Measurements from ENCODE around the gene ITFG2.

The ITFG2 gene

GRCh38 chr12:2794736-2795289, 17.7 kb upstream of the ITFG2 start, which contains the start of gene FKBP4:
Gene FKBP4 (plus strand): TSS chr12:2794970. CDS start chr12:2795140, 170 bp downstream.
- peak; percentile 75 to 85 for DNase-seq (ENCODE audit: extremely low read depth in 1 of 2, low read depth in 1 of 2)

DNA sequence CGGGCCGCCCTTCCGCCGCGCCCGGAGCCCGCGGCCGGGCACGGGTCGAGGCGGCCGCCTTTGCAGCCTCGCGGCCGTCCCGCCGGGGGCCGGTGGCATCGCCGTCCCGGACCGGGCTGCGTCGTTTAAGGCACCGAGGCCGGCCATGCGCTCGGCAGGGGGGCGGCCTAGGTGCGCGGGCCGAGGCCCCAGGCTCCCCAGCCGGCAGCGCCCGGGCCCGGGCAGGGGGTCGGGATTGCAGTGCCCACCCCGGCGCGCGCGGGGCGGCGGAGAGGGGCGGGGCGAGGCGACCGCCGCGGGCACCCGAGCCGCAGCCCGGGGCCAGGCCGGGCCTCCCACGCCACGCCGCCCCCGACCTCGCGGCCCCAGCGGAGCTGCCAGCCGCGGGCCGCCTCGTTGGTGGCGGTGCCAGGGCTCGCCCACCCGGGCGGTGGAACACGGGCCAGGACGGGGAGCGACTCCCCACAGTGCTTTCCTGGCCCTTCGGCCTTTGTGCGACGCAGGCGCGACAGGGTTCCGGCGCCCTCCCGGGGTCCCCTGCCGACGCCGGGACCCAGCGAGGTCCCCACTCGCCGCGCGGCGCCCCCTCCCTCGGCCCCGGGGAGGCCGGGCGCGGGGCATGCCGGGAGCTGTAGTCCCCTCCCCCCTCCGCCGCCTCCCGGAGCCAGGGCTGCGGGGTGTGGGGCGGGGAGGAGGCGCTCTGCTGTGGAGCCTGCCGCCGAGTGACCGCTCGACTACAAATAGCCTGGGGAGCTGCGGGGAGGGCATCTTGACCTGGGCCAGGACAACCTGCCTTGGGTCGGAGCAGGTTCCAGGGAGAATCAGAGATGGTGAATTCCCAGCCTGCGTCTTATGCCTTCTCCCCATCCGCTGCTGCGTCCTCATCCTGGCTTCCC, 16.9 kb upstream of the ITFG2 start:
- DNase-seq (ENCODE audit: extremely low read depth in 1 of 2, low read depth in 1 of 2), result peak; percentile 43 to 50

DNA sequence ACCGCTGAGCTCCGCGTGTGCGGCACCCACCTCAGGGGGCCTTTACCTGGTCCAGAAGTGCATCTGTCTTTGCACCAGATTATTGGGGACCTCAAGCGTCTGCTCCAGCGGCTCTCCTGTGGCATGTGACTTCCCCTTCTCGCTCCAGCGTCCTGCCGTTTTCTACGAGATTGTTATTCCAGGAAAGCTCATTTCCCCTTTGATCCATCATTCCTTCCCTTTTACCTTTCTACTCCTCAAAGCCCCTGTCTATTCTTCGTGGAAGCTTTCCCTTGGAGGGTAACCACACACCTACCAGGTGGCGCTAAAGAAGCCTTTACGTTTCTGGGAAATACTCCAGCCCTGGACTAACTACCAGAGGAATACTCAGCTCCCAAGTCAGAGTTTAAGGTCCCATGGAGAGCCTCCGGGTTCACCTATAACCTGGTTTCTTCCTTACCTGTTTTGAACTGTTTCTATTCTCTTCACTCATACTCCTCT, 16.2 kb upstream of the ITFG2 start:
- no peak for DNase-seq (ENCODE audit: extremely low read depth in 1 of 2, low read depth in 1 of 2)

DNA sequence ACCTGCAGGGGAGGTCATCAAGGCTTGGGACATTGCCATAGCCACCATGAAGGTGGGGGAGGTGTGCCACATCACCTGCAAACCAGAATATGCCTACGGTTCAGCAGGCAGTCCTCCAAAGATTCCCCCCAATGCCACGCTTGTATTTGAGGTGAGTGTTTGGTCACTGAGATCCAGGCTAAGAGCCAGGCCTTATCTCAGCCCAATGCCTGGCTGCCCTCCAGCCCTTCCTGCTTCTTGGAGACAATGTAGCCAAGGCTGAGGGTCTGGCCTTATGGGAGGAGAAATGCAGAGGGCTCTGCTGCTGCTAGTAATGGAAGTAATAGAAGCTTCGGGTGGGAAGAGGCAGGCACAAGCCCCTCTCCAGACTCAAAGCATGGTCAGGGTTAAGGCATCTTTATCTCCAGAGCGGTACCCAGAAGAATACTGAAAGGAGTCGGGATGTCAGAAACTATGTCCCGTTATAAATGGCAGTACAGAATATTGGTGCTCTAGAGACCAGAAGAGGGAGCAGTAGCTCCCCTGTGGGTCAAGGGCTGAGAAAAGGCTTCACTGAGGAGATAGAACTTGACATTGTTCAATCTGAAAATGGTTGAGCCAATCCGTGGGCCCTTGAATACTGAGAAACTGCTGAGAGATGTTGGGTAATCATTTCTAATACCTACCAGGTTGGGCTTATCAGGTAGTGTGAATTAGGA, 14.6 kb upstream of the ITFG2 start:
- DNase-seq (ENCODE audit: extremely low read depth in 1 of 2, low read depth in 1 of 2), result no peak

- DNase-seq (ENCODE audit: extremely low read depth in 1 of 2, low read depth in 1 of 2), result no peak
Measured at GRCh38 chr12:2800046-2800570, 12.4 kb upstream of the ITFG2 start.

DNA sequence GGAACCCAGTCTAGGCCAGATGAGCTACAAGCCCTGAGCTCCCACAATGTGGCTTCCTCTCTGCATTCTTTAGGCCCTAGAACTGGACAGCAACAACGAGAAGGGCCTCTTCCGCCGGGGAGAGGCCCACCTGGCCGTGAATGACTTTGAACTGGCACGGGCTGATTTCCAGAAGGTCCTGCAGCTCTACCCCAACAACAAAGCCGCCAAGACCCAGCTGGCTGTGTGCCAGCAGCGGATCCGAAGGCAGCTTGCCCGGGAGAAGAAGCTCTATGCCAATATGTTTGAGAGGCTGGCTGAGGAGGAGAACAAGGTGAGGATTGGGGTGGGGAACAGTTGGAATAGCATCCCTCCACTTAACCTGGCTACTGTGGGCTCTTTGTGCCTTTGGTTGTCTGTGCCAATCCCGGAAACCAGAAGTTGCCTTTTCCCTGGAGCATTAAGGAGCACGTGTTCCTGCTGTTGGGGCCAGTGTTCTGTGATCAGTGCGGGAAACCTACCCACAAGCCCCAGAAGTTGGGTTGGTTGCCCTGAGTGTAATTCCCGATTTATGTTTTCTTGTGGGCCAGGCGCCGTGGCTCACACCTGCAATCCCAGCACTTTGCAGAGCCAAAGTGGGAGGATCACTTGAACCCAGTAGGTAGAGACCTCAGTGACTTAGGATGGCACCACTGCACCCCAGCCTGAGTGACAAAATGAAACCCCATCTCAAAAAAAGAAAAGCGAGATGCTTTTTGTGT, 11.3 kb upstream of the ITFG2 start:
- DNase-seq (ENCODE audit: extremely low read depth in 1 of 2, low read depth in 1 of 2), result no peak

- no peak for DNase-seq (ENCODE audit: extremely low read depth in 1 of 2, low read depth in 1 of 2)
Measured at GRCh38 chr12:2803635-2804392, 8.7 kb upstream of the ITFG2 start.

- no peak for DNase-seq (ENCODE audit: extremely low read depth in 1 of 2, low read depth in 1 of 2)
Measured at GRCh38 chr12:2804393-2805142, 7.9 kb upstream of the ITFG2 start.

- no peak for DNase-seq (ENCODE audit: extremely low read depth in 1 of 2, low read depth in 1 of 2)
Measured at GRCh38 chr12:2805143-2805520, 7.3 kb upstream of the ITFG2 start.

GRCh38 chr12:2806700-2807099, 5.8 kb upstream of the ITFG2 start:
- no peak for DNase-seq (ENCODE audit: extremely low read depth in 1 of 2, low read depth in 1 of 2)

DNA sequence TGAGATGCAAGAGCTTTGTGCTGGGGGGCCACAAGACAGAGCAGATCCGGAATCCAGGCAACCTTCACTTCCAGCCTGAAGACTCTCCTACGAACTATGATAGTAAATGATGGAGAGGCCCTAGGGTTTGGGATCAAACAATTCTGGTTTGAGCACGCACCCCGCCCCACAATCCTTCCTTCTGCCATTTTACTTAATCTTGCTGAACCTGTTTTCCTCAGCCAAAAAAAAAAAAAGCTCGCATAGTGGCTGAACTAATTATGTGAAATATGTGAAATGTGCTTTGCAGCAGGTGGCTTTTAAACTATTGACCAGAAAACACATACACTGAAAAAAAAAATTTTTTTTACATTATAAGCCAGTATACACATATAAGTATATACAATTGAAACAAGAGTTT, 667 bp upstream of the ITFG2 start:
- DNase-seq (ENCODE audit: extremely low read depth in 1 of 2, low read depth in 1 of 2), result no peak

DNA sequence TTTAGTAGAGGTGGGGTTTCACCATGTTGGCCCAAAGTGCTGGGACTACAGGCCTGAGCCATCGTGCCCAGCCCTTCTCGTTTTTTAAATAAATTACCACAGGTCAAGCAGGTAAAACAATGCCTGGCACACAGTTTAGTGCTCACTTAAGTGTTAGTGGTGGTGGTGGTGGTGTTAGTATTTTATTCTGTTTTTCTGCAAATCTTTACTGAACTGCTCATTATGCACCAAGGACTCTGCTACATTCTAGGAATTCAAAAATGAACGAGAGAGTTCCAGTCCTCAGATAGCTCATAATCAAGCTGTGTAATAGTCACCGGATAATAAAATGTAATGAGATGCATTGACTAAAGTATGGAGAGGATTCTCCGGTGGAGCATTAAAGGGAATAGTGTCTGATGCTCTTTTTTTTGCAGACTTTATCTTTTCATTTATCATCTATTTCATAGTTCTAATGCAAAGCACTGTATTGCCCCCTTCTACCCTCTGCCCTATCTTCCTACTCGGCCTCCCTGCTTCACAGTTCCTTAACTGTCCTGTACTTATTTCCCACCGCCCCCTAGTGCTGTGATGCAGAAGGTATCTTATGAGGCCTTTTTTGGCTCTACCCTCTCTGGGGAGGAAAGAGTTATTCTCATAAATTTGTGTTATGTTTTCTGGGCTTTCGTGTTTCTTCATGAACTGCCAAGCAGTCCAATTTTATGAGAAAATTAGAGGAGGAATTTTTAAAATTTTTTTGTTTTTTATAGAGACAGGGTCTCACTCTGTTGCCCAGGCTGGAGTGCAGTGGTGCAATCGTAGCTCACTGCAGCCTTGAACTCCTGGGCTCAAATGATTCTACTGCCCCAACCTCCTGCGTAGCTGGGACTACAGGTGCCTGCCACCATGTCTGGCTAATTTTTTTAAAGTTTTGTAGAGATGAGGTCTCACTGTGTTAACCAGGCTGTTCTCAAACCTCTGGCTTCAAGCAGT, 1.0 kb downstream of the ITFG2 start:
- peak in 1 of 2 donors; percentile 43 for DNase-seq (ENCODE audit: extremely low read depth in 1 of 2, low read depth in 1 of 2)

DNA sequence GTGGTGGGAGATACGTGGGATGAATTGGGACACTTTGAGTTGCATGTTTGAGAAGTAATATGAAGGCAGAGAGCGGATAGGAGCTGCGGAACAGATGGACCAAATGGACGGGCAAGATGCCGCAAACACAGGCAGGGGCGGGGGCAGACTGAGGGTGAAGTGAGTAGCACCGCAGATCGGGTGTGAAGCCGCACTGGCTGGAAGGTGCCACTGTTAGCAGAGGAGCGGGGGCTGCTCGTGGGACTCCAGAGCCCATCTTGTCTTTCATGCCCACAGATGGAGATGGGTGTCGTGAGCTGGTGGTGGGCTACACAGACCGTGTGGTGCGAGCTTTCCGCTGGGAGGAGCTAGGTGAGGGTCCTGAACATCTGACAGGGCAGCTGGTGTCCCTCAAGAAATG, 7.3 kb downstream of the ITFG2 start:
- no peak for DNase-seq (ENCODE audit: extremely low read depth in 1 of 2, low read depth in 1 of 2)

- DNase-seq (ENCODE audit: extremely low read depth in 1 of 2, low read depth in 1 of 2), result no peak
Measured at GRCh38 chr12:2820432-2820831, 8.0 kb downstream of the ITFG2 start.

DNA sequence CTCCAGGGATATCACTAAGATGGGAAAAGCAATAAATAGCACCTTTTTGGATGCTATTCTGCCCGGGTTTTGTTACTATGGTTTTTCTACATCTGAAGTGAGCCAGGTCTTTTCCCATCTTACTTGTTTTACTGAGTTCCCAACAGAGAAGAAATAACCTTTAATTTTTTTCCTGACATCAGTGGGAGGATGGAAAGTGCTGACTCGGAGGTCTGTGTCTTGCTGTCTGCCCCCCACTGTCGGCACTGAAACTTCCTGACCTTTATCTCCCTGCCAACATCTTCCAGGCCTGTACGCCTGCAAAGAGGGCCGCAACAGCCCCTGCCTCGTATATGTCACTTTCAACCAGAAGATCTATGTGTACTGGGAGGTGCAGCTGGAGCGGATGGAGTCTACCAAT, 11.0 kb downstream of the ITFG2 start:
- no peak for DNase-seq (ENCODE audit: extremely low read depth in 1 of 2, low read depth in 1 of 2)

- DNase-seq (ENCODE audit: extremely low read depth in 1 of 2, low read depth in 1 of 2), result no peak
Measured at GRCh38 chr12:2824541-2824940, 12.1 kb downstream of the ITFG2 start.

DNA sequence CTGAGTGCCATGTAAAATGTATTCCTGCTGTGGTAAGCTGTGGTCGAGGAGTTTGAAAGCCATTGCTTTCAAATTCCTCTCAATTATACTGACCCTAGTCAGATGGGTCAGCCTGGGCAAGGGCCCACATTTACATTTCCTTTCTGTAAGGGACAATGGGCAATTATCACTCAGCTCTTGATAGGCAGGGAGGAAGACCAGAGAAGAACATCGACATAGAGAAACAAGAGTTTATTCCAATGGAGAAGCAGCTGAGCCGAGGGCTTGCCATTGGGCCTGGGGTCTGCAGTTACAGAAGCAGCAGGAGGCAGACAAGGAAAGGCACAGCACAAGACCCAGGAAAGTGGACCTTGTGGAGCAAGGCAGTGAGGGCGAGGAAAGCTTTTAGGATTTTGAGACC, 12.7 kb downstream of the ITFG2 start:
- no peak for DNase-seq (ENCODE audit: extremely low read depth in 1 of 2, low read depth in 1 of 2)

- no peak for DNase-seq (ENCODE audit: extremely low read depth in 1 of 2, low read depth in 1 of 2)
Measured at GRCh38 chr12:2826036-2826435, 13.6 kb downstream of the ITFG2 start.

Data from stimulated activated CD8-positive, alpha-beta memory T cell treated with anti-CD3 and anti-CD28 coated beads, Interleukin-7, amount 100 ng/mL, for 48 hours (primary cell).